MM.1S (cell line): Measurements from ENCODE around the gene PANK2.

Experiments used
- EZH2 ChIP-seq: fragments of 300-600 bp; sonication (generic); optimal IDR thresholded peaks from 2 replicates; pipeline ENCODE3; 2017; ENCODE audit warnings: low read depth, mild to moderate bottlenecking, antibody characterized with exemption, low read length, mixed read lengths
- EZH2phosphoT487 ChIP-seq: fragments of 300-600 bp; sonication (generic); IDR thresholded peaks from 2 replicates; pipeline ENCODE4 v1.6.1; 2018; ENCODE audit warnings: antibody characterized with exemption, low read length
- TF ChIP-seq, protein P1 (sequence below): fragments of 300-600 bp; sonication (generic); IDR thresholded peaks from 2 replicates; pipeline ENCODE4 v1.5.1; 2016; ENCODE audit warnings: antibody characterized with exemption, low read length, mixed read lengths

DNA sequence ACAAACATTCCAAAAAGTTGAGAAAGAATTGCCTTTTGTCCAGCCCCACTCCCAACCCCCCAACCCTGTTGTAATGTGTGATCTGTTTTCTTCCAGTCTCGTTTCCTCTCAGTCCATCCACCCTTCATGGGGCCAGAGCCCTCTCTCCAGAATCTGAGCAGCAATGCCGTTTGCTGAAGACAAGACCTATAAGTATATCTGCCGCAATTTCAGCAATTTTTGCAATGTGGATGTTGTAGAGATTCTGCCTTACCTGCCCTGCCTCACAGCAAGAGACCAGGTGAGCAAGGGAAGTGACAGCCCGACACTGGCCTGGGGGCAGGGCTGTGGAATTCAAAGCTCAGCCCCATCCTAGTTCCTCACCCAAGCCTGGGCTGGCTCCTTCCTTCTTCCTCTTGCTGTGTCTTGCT, 34.7 kb upstream of the PANK2 start:
- TF ChIP-seq, protein P1, sequence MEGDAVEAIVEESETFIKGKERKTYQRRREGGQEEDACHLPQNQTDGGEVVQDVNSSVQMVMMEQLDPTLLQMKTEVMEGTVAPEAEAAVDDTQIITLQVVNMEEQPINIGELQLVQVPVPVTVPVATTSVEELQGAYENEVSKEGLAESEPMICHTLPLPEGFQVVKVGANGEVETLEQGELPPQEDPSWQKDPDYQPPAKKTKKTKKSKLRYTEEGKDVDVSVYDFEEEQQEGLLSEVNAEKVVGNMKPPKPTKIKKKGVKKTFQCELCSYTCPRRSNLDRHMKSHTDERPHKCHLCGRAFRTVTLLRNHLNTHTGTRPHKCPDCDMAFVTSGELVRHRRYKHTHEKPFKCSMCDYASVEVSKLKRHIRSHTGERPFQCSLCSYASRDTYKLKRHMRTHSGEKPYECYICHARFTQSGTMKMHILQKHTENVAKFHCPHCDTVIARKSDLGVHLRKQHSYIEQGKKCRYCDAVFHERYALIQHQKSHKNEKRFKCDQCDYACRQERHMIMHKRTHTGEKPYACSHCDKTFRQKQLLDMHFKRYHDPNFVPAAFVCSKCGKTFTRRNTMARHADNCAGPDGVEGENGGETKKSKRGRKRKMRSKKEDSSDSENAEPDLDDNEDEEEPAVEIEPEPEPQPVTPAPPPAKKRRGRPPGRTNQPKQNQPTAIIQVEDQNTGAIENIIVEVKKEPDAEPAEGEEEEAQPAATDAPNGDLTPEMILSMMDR, result no peak
- TF ChIP-seq EZH2, result no peak
- no peak for TF ChIP-seq EZH2phosphoT487
